KG1 (cell line): ENCODE results near the gene DOK7.

ENCODE experiments used
- DNase-seq: peaks from one replicate; lab custom pipeline; 2025; lab: John Stamatoyannopoulos, UW

Gene DOK7

DNA sequence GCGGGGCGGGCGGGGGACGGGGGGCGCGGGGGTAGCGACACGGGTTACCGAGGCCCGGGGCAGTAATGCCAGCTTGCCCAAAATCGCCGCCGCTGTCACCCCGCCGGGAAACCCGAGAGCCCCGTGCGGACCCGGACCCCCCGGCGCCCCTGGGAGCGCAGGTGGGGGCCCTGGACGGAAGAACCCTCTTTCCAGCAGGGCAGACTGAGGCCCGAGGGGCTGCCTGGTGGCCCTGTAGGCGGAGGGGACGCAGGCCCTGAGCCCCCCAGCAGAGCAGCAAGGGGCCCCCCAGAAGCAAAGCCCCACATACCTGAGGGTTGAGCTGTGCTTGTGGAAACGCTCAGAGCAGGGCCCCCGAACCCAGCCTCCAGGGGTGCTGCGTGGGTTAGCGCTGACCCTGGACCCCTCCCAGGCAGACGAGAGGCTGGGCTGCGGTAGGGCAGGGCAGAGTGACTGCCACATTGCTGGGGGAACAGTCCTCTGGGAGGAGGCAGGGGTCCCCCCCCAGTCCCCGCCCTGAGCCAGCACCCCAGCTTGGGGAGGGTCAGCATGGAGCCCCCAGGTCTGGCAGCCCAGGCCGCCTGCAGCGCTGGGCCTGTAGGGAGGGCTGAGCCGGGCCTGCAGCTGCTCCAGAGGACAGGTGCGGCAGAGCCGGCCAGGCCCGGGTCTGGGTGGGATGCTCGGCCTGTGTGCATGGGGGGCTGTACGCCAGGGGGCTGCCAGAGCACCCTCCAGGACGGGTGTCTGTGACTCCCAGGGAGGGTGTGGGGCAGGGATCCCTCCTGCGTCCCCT is 646 bp downstream of the DOK7 start:
- DNase-seq = no peak

DNA sequence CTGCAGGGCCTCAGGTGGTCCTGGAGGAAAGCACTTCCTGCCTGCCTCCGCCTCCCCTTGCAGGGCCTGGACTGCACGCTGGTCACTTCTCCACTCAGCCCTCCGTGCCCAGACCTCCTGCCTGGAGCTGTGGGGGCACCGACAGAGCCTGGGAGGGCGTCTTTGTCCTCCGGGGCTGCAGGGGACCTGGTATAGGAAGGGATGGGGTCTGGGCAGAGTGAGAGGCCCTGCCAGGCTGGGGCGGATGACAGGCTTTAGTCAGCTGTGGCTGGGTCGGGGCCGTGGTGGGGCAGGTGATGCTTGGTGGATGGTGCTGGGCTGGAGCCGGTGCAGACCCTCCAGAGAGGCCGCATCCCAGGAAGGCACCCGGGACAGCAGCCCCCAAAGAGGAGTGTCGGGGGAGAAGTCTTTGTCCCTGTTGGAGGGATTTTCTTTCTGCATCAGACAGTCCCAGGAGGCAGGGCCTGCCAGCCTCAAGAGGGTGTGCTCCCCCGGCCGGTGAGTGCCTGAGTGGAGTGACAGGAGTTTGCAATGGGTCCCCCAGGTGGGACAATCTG is 1.3 kb downstream of the DOK7 start:
- no peak for DNase-seq

DNA sequence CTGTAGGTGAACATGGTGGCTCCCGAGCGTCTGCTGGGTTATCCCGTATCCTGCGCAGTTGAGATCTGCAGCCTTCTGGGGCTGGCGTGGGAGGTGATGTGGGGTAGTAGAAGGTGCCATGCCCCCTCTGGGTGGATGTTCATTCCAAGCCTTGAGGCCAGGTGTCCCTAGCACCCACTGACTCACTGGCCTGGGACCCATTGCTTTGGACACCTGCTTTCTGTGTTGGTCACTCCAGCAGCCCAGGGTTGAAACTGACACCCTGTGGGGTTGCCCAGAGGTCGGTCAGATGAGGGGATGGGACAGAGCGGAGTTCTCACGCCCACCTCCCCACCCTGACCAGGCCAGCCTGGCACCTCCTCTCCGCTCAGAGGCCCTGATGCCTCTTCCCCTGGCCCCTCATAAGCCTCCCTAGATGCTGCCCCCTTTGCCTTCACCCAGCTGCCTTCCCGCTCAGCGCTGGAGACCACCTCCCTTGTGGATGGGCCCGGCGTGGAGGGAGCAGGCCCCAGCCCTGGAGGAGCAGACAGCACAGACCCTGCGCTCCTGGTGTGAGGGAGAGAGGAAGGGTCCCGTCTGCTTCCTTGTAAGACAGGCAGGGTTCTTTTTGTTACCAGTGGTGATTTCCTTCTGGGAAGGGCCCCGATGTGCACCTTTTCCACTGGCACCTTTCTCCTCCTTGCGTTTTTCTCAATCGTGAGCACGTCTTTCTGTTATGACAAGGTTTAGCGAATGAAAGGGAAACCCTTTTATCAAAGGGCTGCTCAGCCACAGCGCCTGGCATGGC is 2.0 kb downstream of the DOK7 start:
- no peak for DNase-seq

DNA sequence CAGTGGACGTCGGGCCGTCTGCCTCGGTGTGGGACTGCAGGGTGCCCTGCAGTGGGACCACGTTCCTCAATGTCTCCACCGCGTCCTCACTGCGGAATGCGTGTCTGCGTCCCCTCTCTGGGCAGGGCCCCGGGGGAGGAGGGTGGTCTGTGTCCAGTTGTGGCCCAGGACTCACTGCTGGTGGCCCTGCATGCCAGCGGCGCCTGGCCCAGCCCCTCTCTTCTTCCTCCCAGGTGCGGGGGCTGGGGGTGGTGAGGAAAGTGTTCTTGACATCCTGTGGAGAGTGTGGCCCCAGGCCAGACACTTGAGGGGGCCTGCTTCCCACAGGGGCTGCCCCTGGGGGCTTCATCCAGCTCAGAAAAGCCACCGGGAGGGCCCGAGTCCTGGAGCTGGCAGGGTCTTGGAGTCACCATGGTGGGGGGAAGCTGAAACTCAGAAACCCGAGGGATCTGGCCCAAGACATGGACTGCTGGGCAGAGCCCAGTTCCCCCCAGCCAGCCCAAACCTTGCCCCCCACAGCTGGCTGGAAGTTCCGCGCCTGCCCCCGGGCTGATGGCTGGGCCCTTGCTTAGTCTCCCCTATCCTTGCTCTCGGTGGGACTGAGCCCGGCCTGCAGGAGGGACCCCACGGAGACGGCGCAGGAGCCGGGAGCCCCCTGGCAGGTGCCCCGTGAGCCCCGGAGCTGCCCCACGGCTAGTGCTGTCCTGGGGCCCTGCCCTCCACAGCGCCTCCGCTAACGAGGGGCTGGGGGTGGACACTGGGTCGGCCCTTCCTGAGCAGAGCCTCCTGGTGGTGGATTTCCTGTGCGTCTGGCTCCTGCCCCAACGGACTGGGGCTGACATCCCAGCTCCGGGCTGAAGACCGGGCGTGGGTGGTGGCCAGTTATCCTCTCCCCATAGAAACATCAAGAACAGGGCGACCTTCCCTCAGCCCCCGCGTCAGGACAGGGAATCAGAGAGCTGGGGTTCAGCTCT is 2.9 kb downstream of the DOK7 start:
- DNase-seq = no peak

DNA sequence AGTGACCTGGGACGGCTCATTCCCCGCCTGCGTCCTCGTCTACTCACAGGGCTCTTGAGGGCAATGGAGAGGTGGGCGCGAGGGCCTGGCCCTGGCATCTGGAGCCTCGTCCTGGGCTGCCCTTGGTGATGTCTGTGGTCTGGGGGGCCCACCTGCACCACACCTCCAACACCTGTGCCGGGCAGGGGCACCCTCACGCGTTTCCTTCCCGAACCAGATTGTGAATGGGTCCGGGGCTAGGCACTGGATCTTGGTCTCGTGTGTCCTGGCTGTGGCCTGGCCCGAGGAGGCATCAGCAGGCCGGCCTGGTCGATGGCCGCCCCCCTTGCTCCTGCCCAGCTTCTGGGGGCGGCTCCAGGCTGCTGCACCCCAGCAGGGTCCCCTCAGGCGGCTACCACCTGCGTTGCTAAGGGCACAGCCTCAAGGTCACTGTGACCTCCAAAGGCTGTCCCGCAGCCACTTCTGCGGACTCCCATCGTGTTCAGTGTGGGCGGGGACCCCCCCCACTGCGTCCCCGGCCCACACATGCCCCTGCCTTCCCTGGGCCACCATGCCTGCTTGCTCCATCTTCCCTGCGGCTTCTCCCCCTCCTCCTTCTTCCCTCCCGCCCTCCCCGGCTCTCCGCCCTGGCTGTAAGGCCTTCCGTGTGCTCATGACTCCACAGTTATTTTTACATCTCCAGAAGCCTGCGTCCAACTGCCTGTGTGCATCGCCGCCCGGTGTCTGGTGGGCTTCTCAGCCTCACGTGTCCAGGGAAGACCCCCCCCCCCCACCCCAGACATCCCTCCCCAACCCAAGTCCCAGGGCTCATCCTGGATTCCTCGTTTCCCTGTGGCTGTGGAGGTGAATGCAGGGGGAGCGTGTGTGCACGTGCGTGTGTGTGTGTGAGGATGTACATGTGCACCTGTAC is 3.8 kb downstream of the DOK7 start:
- DNase-seq = no peak

DNA sequence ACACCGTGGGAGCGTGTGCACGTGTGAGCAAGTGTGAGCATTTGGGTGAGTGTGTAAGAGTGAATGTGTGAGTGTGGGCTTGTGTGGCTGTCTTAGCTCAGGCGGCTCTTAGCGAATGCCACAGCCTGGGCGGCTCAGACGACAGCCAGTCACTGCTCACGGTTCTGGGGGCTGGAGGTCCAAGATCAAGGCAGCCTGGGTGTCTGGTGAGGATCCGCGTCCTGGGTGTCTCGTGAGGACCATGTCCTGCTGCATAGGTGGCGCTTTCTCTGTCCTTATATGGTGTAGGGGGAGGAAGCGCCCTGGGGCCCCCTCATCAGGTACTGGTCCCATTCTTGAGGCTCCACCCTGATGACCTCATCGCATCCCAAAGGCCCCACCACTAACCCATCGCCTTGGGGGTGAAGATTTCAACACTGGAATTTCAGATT is 4.5 kb downstream of the DOK7 start:
- no peak for DNase-seq

DNA sequence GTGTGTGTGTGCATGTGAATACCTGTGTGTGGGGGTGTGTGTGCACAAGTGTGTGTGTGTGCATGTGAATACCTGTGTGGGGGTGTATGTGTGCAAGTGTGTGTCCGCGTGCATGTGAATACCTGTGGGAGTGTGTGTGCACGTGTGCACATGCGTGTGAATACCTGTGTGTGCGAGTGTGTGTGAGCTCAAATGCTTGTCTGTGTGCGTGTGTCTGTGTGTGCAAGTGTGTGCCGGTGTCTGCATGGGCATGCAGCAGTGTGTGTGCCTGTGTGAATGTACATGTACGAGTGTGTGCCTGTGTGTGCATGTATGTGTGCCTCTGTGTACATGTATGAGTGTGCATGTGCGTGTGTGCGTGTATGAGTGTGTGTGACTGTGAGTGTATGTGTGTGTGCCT is 5.0 kb downstream of the DOK7 start:
- no peak for DNase-seq

DNA sequence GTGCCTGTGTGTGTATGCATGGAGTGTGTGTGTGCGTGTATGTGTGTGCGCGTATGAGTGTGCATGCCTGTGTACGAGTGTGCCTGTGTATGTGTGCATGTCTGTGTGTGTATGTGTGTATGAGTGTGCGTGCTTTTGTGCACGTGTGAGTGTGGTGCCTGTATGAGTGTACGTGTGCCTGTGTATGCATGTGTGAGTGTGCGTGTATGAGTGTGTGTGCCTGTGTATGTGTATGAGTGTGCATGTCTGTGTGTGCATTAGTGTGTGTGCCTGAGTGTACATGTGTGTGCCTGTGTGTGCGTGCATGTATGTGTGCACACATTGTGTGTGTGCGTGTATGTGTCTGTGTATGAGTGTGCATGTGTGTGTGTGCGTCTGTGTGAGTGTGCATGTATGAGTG is 5.7 kb downstream of the DOK7 start:
- DNase-seq = no peak

DNA sequence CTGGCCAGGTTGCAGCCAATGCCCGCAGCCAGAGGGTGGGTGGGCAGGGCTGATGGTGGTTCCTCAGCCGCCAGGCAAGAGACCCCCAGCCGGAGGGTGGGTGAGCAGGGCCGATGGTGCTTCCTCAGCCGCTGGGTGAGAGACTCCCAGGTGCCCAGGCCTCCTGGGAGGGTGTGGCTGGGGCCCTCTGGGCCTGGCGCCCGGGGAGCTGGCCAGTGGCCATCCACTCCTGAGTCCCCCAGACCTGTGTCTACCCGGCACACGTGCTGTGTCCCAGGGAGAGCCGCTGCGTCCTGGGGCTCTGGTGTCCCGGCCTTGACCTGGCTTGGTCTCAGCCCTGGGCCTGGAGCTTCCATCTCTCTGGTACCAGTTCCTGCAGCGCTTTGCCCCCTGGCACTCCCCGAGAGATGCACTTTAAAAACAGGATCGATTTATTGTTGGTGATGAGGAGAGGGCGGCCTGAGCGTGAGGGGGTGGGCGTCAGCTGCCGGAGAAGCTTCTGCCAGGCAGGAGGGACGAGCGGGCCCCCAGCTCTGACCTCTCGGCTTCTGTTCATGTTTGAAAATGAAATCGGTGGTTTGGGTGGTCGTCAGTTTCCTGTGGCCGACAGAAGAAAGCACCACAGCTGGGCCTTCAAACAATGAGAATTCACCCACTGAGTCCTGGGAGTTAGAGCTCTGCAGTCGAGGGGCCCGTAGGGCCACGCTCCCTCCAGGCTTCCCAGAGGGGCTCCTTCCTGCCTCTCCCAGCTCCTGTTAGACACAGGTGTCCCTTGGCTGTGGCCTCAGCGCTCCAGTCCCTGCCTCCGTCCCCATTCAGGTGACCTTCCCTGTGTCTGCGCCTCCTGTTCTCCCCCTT is 6.5 kb downstream of the DOK7 start:
- no peak for DNase-seq

DNA sequence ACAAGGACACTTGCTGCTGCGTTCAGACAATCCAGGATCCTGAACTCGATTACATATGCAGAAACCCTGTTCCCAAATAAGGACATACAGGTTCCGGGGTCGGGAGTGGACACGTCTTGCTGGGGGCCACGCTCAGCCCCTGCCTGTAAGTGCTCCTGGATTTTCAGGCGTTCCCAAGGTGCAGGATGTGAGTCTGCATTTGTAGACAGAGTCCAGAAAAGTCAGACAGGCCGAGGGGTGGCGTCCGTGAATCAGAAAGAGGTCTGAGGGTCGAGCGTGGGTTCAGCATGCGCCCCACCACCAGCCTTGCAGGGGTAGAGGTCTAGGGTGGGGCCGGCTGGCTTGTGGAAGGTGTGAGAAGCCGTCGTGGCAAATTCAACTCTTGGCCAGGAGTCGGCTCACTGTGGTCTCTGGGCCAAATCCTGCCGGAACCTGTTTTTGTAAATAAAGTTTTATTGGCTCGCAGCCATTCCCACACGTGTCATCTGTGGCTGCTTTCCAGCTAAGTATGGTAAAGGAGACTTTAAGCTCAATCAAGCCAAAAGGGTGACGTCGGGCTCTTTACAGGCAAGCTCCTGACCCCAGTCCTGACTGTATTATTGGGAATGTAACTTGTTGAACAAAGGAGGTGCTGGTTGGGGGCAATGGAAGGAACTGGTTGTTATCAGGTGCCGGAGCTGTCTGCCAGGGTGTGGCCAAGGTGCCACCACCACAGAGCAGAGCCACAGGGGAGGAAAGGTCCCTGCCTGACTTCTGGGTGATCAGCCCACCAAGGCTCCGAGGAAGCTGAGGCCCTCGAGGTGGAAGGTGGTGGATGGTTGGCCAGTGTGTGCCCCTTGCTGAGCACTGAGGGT is 7.4 kb downstream of the DOK7 start:
- no peak for DNase-seq

DNA sequence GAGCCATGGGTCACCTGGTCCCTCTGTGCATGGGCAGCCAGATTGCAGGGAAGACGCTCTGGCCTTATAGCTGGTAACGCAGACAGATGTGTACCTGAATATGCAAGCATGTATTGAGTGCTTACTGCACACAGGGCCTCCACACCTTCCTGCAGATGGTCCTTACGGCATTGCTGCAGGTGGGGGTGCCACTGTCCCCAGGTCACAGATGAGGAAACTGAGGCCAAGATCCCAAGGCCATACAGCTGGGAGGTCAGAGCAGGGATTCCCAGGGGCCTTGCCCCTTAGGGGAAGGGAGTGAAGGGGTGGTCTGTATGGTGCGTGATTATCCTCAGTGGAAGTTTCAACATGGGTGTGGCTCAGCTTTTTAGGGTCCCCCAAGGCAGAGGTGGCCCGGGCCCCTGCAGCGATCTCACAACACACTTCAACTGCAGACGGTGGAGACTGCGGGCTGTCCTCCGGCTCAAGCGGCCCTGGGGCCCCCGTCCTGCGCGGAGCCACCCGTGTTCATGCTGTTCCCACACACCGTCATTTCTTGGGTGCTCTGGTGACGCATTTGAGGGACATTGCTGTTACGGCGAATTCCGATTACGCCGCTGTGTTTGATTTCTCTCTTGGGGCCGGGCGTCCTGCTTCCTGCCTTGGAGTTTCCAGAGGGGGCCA is 8.1 kb downstream of the DOK7 start:
- DNase-seq = no peak

DNA sequence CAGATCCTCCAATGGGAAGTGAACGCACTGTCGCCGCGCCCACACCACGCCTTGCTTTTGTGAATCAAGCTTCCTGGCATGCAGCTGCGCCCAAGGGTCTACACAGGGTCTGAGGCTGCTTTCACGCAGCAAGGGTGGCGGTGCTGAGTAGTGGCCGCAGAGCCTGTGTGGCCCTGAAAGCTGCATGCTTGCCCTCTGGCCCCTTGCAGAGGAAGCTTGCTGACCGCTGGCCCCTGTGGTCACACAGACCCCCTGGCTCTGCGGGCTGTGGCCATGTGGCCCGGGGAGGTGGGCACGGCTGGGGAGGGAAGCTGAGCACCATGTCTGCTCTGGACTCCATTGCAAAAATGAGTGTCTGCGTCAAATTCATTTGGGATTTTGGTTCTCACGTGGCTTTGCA is 8.8 kb downstream of the DOK7 start:
- DNase-seq = no peak

DNA sequence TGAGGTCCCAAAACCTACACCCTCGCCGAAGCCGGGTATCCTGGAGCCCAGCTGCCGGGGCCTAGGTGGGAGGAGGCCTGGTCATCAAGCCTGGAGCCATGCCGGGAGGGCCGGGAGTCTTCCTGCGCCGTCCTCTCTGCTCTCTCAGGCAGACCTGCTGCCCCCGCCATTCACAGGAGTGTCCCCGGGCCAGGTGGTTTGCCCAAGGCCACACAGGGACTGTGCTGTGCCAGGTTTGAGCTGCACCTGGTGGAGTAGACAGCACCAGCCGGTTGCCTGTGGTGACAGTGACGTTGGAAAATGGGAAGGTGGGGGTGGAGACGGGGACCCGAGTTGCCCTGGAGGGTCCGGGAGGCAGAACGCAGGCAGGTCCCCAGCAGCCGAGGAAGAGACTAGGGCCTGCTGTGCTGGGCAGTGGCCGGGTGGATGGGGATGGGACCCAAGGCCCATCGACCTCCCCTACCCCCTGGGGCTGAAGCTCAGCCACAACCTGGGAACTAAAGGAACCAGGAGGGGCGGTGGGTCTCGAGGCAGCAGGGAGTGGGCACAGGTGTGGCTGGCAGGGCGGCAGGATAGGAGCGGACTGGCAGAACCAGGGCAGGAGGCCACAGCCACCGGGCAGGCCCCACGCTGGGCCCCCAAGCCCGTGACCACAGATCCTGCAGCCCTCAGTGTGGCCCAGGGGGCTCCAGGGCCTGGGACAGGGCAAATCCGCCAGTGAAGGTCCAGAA is 9.5 kb downstream of the DOK7 start:
- DNase-seq = no peak

DNA sequence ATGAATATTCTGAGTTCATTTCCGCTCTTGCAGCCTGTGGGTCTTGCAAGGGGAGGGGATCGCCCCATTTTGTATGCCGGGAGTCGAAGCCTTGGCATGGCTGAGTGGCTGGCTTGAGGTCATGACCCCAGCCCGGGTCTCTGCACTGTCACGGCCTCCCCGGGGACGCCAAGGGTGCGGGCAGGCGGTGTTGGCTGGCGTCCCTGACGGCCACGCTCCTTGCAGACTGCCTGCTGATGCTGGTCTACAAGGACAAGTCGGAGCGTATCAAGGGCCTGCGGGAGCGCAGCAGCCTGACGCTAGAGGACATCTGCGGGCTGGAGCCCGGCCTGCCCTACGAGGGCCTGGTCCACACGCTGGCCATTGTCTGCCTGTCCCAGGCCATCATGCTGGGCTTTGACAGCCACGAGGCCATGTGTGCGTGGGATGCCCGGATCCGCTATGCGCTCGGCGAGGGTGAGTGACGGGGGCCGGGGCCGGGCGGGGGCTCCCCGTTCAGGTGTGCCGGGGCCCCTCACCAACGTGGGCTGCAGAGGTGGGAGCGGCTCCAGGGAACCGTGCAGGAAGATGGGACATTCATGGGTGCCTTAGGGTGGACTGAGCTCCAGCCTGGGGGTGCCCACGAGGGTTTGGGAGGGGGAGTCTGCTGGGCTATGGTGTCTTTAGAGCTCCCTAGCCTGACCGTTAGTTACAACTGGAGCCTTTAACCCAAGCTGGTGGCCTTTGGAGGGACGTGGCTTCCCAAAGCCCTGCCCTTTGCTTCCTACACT is 10.3 kb downstream of the DOK7 start:
- DNase-seq = no peak

DNA sequence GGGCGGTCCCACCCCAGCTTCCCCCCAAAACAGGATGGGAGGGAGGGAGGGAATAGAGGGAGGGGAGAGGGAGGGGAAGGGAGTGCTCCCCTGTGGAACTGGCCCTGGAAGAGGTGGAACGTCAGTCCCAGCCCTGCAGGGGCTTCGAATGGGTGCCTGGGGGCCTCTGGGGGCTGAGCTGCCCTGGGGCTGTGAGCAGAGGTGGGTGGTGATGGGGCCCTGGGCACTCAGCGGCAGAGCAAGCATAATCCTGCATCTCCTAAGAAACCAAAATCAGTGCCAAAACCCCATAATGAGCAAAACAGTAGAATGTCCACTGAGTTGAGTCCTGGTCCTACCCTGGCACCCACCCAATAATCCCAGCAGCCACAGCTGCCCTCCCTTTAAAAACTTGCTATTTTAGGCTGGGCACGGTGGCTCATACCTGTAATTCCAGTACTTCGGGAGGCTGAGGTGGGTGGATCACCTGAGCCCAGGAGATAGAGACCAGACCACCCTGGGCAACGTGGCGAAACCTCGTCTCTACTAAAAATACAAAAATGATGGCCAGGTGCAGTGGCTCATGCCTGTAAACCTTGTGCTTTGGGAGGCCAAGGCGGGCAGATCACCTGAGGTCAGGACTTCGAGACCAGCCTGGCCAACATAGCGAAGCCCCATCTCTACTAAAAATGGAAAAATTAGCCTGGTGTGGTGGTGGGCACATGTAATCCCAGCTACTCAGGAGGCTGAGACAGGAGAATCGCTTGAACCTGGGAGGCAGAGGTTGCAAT is 11.1 kb downstream of the DOK7 start:
- DNase-seq = no peak

DNA sequence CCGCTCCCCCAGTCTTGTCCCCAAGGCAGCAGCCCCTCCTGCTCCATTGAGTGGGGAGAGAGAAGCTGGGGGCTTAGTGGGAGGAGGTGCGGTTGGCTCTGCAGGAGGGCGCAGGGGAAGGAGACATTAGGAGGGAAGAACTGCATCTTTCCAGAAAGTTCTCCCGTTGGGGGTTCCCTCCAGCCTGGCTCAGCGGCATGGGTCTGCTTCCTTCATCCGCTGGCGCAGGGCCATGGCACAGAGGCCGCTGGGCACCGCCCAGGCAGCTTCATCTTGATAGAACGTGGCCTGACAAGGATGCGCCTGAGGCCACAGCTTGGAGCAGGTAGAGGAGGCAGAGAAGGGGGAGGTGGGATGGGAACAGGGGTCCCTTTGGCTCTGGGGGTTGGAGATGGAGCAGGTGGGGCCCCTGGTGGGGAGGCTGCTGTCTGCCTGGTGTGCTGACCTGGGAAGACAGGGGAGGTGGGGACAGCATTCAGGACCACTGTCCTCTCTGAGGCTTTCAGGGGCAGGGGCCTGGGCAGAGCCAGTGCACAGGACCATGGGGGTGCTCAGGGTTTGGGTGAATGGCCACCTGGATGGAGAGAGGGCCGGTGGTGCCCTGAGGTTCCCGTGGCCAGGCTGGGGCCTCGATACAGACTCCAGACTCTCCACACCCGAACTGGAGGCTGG is 12.1 kb downstream of the DOK7 start:
- DNase-seq = no peak
